ENCODE data around the gene NMBR. TPM values are rescaled to one million over a fixed set of nuclear protein-coding genes. Genes with fewer than 3 reads are reported as not detected.
"Not testable (repeated sequence)": the region's sequence is repeated elsewhere in the genome, so short reads cannot be mapped to it uniquely, and the experiment has no call there.

NMBR gene
- total RNA-seq, 2 donors from 2014 or later = not detected

DNA sequence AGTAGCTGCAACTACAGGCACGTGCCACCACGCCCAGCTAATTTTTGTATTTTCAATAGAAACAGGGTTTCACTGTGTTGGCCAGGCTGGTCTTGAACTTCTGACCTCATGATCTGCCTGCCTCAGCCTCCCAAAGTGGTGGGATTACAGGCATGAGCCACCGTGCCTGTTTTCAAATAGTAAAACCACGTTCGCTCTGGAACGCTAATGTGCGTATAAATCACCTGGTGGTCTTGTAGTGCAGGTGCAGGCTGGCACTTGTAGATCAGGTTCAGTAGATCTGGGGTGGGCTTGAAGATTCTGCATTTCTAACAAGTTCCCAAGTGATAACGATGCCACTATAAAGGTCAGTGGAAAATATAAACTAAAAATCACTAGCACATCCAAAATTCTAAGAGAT, 41.4 kb upstream of the NMBR start:
- H3K27me3 ChIP-seq; H3K27ac ChIP-seq; DNase-seq (ENCODE audit: low spot score); H3K4me3 ChIP-seq; H3K9me3 ChIP-seq; H3K36me3 ChIP-seq; H3K4me1 ChIP-seq: not testable (repeated sequence)
- peak in 1 of 2 donors; percentile 11 for TF ChIP-seq CTCF (IDR thresholded peaks at IDR 0.05)

GRCh38 chr6:142187209-142187608, 40.3 kb upstream of the NMBR start:
- no peak for TF ChIP-seq CTCF (IDR thresholded peaks at IDR 0.05)
- H3K36me3 ChIP-seq = no peaks in the 10 kb centered on the region
- H3K27me3 ChIP-seq = no peaks in the 10 kb centered on the region
- no peaks in the 10 kb centered on the region for H3K4me1 ChIP-seq
- no peaks in the 10 kb centered on the region for H3K9me3 ChIP-seq
- no peak overlapping the region for H3K4me3 ChIP-seq
- DNase-seq (ENCODE audit: low spot score) = peak; percentile 65
- peak overlapping the region in 1 of 2 donors; percentile 22 for H3K27ac ChIP-seq

GRCh38 chr6:142185641-142186040, 38.7 kb upstream of the NMBR start:
- Histone ChIP-seq H3K36me3 (no peaks in the 10 kb centered on the region), H3K27ac (no peak overlapping the region), H3K4me3 (no peak overlapping the region), H3K9me3 (no peaks in the 10 kb centered on the region), H3K4me1 (no peaks in the 10 kb centered on the region), H3K27me3 (no peaks in the 10 kb centered on the region)
- no peak for TF ChIP-seq CTCF (IDR thresholded peaks at IDR 0.05)
- DNase-seq (ENCODE audit: low spot score) = no peak

DNA sequence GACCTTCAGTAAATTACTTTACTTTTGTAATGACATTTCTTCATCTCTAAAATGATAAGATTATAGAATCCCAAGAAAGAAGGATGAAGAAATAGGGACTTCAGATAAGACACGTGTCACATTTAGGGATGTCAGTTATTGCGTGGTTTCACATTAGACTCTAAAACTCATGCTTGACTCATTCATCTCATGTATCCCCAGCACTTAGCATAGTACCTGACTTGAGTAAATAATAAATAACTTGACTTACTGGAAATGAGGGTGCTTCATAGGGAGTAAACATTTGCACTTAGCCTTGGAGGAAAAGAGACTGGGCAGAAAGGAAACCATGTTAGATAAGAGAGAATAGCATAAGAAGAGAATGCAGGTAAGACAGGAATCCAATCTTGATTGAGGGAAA, 37.4 kb upstream of the NMBR start:
- Histone ChIP-seq H3K4me1 (no peaks in the 10 kb centered on the region), H3K27me3 (no peaks in the 10 kb centered on the region), H3K36me3 (no peaks in the 10 kb centered on the region), H3K9me3 (no peaks in the 10 kb centered on the region), H3K4me3 (no peak overlapping the region), H3K27ac (no peak overlapping the region)
- no peak for DNase-seq (ENCODE audit: low spot score)
- no peak for TF ChIP-seq CTCF (IDR thresholded peaks at IDR 0.05)

DNA sequence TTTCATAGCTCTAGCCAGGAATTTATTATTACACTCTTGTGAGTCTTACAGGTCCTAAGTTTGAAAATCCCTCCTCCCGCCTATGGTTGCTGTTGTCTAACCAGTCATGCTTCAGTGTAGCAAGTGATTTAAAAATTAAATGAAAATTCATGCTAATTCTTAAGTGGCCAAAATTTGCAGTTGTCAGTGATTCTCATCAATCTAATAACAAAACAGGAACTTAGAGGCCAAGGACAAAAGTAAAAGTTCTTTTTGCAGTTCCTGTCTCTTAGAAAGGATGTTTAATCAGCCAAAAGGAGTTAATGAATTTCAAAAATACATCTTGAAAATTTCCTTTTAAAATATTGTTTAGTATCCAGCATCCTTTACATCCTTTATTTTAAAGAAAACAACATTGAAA, 36.4 kb upstream of the NMBR start:
- H3K36me3 ChIP-seq = peaks cover 2% of the 10 kb centered on the region
- no peaks in the 10 kb centered on the region for H3K4me1 ChIP-seq
- no peaks in the 10 kb centered on the region for H3K27me3 ChIP-seq
- no peak overlapping the region for H3K4me3 ChIP-seq
- H3K27ac ChIP-seq = no peak overlapping the region
- peaks cover 0 to 3% of the 10 kb centered on the region in 2 donors for H3K9me3 ChIP-seq
- TF ChIP-seq CTCF (IDR thresholded peaks at IDR 0.05) = no peak
- DNase-seq (ENCODE audit: low spot score) = no peak

- Histone ChIP-seq H3K4me1 (no peaks in the 10 kb centered on the region), H3K27me3 (no peaks in the 10 kb centered on the region), H3K9me3 (peaks cover 0 to 15% of the 10 kb centered on the region in 2 donors), H3K4me3 (no peak overlapping the region), H3K27ac (no peak overlapping the region), H3K36me3 (peaks cover 15% of the 10 kb centered on the region)
- no peak for TF ChIP-seq CTCF (IDR thresholded peaks at IDR 0.05)
- no peak for DNase-seq (ENCODE audit: low spot score)
Measured at GRCh38 chr6:142182004-142182403, 35.1 kb upstream of the NMBR start.
